Stimulated activated naive CD4-positive, alpha-beta T cell treated with Interleukin-2 at 50 U/mL for 16 hours (primary cell): ENCODE results near the gene PIGQ.

Experiments
- DNase-seq: peaks from one replicate; lab custom pipeline; 2025; lab: John Stamatoyannopoulos, UW

PIGQ gene

DNA sequence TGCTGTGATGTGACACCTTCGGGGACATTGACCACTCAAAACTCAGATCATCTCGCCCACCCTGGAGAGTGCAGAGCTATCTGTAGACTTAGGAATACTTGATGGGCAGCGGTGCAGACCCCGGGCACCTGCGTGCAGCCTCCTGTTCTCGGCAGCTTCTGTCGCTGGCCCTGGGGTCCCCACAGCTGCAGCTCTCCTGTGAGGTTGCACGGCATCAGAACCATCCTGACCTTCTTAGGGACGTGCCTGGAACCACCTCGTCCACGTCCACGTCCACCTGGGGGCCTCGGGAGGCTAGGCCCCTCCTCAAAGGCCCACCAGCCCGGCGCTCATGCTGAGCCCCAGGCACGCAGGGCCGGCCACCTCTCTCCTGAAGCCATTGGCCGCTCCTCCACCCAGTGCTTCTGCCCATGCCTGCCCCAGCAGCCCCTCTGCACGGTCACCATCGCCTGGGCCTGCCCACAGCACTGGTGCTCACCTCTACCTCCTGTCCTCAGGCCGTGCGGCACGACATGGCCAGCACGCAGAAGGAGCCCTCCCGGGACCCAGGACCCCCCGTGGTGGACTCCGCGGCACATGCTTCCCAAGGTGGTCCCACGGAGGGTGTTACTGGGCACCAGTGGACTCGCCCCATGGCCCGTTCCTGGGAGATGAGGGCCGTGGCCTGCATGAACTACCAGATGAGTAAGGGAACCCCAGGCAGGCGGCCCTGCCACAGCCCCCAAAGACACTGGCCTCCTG lies 58.7 kb downstream of the PIGQ start:
- DNase-seq = no peak

DNA sequence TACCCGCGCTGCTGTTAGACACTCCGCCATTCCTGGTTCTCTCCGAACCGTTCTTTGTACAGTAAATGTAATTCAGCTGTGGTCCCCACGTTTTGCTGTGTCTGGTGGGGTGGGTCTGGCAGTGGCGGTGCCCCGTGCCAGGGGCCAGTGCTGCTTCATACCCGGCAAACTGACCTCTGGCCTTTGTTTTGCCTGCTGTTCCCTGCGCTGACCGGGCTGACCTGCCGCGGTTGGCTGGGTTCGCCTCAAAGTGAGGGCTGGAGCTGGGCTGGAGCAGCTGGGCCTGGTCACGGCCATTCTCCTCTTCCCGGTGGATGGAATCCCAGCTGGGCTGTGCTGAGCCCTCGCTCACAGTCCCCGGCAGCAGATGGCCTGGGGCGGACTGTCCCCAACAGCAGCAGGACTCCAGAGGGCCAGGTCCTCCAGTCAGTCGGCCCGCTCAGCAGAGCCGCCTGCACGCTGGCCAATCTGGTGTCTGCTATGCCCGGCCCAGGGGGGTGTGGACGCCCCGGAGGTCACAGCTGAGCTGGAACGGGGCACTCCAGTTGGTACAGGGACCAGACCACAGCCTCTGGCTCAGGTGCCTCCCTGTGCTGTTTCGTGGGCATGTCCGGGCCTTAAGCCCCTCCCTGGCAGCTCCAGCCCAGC lies 59.5 kb downstream of the PIGQ start:
- DNase-seq = no peak

DNA sequence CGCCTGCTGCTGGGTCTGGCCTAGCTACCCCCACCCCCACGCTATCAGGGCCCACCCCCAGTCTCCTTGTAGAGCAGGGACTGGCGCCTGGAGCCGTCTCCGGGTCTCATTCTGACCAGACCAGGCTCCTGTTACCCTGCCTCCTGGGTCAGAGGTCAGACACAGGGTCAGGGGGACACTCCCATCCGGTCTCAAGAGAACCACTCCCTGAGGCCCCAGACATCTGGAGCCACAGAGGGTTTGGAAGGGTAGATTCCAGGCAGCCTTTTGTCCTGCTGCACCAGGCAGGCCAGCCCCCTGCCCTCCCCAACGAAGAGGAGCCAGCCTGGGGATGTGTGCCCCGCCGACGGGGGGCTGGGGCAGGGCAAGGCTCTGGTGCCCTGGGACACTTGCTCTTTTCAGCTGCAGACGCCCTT lies 60.1 kb downstream of the PIGQ start:
- DNase-seq = no peak

DNA sequence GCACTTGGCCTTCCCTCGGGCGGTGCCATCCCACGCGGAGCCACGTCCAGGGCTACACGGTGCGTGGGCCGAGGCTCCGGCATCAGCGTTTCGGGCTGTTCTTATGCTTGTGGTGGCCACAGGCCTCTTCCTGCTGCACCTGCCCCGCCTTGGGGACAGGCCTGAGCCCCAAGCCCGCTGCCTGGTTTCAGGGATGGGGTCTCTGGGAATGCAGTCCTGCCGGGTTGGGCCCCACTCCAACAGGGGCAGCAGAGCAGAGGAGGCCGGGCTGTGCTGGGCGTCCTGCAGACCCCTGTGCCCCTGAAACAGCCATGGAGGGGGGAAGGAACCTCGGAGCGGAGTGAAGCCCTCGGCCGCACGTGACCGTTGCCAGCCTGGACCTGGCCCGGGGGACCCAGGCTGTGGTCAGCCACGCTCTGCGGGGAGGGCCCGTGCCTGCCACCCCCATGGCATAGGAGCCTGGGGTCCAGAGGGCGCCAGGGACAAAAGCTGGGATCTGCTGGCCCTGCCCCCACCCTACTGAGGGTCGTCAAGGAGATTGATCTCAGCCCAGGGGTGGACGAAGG lies 60.6 kb downstream of the PIGQ start:
- DNase-seq = no peak

DNA sequence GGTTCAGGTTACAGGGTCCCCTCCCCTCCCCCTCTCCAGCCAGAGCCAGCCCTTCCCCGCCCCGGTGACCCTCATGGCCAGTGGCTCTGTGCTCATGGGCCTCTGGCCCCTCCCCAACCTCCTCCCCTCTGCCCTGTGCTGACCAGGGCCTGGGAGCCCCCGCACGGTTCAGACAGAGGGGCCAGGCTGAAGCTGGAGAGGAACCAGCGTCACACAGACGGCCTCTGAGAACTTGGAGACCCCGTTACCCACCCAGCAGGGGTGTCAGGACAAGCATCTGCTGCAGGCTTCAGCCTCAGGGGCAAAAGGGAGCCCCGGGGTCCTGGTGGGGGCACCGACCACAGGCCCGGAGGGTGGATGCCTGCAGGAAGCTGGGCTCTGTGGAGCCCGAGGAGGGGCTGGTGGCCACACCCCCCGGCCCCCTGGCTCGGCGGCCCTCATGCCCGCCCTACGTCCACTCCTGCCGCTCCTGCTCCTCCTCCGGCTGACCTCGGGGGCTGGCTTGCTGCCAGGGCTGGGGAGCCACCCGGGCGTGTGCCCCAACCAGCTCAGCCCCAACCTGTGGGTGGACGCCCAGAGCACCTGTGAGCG lies 61.1 kb downstream of the PIGQ start, which contains the start of gene WFIKKN1:
Gene WFIKKN1 (plus strand): TSS at position 171 of the 591 bp plus-strand sequence. CDS start 269 bp downstream, at position 440.
- DNase-seq = no peak

DNA sequence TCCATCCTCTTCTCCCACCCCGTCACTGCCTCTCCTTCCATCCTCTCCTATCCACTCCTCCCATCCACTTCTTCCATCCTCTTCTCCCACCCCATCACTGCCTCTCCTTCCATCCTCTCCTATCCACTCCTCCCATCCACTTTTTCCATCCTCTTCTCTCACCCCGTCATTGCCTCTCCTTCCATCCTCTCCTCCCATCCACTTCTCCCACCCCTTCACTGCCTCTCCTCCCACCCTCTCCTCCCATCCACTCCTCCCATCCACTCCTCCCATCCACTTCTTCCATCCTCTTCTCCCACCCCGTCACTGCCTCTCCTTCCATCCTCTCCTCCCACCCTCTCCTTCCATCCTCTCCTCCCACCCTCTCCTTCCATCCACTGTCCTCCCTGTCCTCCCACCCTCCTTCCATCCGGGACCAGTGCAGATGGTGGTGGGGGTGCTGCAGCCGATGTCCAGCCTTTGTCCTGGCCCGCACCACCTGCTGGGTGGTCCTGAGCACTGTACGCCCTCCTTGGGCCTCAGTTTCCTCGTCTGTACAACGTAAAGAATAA lies 62.1 kb downstream of the PIGQ start:
- no peak for DNase-seq

DNA sequence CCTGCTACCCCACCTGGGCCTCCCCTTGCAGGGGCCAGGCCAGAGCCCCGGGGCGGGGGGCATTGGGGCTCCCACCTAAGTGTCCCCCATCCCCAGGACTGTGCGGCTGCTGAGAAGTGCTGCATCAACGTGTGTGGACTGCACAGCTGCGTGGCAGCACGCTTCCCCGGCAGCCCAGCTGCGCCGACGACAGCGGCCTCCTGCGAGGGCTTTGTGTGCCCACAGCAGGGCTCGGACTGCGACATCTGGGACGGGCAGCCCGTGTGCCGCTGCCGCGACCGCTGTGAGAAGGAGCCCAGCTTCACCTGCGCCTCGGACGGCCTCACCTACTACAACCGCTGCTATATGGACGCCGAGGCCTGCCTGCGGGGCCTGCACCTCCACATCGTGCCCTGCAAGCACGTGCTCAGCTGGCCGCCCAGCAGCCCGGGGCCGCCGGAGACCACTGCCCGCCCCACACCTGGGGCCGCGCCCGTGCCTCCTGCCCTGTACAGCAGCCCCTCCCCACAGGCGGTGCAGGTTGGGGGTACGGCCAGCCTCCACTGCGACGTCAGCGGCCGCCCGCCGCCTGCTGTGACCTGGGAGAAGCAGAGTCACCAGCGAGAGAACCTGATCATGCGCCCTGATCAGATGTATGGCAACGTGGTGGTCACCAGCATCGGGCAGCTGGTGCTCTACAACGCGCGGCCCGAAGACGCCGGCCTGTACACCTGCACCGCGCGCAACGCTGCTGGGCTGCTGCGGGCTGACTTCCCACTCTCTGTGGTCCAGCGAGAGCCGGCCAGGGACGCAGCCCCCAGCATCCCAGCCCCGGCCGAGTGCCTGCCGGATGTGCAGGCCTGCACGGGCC lies 62.9 kb downstream of the PIGQ start:
- no peak for DNase-seq

DNA sequence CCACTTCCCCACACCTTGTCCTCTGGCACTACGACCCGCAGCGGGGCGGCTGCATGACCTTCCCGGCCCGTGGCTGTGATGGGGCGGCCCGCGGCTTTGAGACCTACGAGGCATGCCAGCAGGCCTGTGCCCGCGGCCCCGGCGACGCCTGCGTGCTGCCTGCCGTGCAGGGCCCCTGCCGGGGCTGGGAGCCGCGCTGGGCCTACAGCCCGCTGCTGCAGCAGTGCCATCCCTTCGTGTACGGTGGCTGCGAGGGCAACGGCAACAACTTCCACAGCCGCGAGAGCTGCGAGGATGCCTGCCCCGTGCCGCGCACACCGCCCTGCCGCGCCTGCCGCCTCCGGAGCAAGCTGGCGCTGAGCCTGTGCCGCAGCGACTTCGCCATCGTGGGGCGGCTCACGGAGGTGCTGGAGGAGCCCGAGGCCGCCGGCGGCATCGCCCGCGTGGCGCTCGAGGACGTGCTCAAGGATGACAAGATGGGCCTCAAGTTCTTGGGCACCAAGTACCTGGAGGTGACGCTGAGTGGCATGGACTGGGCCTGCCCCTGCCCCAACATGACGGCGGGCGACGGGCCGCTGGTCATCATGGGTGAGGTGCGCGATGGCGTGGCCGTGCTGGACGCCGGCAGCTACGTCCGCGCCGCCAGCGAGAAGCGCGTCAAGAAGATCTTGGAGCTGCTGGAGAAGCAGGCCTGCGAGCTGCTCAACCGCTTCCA lies 63.7 kb downstream of the PIGQ start:
- DNase-seq = no peak
